ENCODE results near the gene IQSEC1.

GRCh38 chr3:13011573-13012220 lies 61.5 kb downstream of the IQSEC1 start:
- no peak for TF ChIP-seq CTCF (IDR thresholded peaks at IDR 0.05; ENCODE audit: insufficient read depth, low read length, poor library complexity, severe bottlenecking)
- no peak for TF ChIP-seq EZH2phosphoT487 (conservative IDR thresholded peaks at IDR 0.05; ENCODE audit: low read length)
